Erythroblast (primary cell): ENCODE results near the gene HSF4.

Experiments used
- GATA1 ChIP-seq: IDR thresholded peaks from 2 replicates; pipeline ENCODE4 v1.6.1; 2011; ENCODE audit warnings: low read depth, mild to moderate bottlenecking, control low read depth, low read length, moderate library complexity
- POLR2A ChIP-seq: IDR thresholded peaks from 2 replicates; pipeline ENCODE4 v1.6.1; 2011; ENCODE audit warnings: mild to moderate bottlenecking, low read length

DNA sequence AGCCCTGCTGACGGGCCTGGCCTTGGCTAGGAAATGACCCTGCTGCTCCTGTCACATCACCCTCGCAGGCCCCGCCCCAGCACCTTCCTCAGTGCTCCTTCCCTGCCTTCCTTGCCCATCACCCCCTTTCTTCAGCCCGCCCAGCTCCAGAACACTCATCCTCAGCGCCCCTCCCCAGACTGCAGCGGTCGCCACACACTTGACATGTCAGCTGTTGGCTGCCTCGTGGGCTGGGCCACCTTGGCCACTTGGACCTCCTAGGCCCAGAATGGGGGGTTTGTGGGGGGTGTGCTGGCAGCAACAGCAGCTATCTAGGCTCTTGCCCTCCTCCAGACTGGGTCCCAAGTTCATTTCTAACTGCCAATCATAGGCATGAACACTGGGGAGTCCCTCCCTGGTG is 45.0 kb downstream of the HSF4 start:
- TF ChIP-seq POLR2A (no peak), GATA1 (no peak)
